Mesodermal cell (in vitro differentiated cells): Measurements from ENCODE around the gene TAF1B.
"Not testable (repeated sequence)": the region's sequence is repeated elsewhere in the genome, so short reads cannot be mapped to it uniquely, and the experiment has no call there.

Source experiments
- H3K27ac ChIP-seq: 2 replicates; pipeline ENCODE4 v1.7.0; 2013; ENCODE audit warnings: mild to moderate bottlenecking, low read depth, low read length, moderate library complexity; ENCODE audit not compliant: severe bottlenecking
- H3K36me3 ChIP-seq: 2 replicates; pipeline ENCODE4 v1.7.1; 2013; ENCODE audit warnings: mild to moderate bottlenecking, low read length, moderate library complexity; ENCODE audit not compliant: control insufficient read depth, insufficient read depth
- H3K4me1 ChIP-seq: one replicate; pipeline ENCODE4 v1.7.1; 2013; ENCODE audit warnings: mild to moderate bottlenecking, low read length; ENCODE audit not compliant: insufficient read depth, control insufficient read depth, poor library complexity, severe bottlenecking
- H3K4me3 ChIP-seq: 2 replicates; pipeline ENCODE4 v1.7.0; 2013; ENCODE audit warnings: low read length, control low read depth, mild to moderate bottlenecking; ENCODE audit not compliant: insufficient read depth, poor library complexity, severe bottlenecking; ENCODE audit errors: extremely low read depth
- H3K9me3 ChIP-seq: 2 replicates; pipeline ENCODE4 v1.7.1; 2013; ENCODE audit warnings: mild to moderate bottlenecking, low read length, moderate library complexity; ENCODE audit not compliant: control insufficient read depth
- WGBS, 2 experiments: methylation state at CpG; one replicate each; pipeline ENCODE4 v1.1.5; 2013; ENCODE audit warnings: missing lambda C conversion rate in 2 of 2; ENCODE audit not compliant: insufficient coverage in 2 of 2; 5-methylcytosine and 5-hydroxymethylcytosine counted together

The TAF1B gene

DNA sequence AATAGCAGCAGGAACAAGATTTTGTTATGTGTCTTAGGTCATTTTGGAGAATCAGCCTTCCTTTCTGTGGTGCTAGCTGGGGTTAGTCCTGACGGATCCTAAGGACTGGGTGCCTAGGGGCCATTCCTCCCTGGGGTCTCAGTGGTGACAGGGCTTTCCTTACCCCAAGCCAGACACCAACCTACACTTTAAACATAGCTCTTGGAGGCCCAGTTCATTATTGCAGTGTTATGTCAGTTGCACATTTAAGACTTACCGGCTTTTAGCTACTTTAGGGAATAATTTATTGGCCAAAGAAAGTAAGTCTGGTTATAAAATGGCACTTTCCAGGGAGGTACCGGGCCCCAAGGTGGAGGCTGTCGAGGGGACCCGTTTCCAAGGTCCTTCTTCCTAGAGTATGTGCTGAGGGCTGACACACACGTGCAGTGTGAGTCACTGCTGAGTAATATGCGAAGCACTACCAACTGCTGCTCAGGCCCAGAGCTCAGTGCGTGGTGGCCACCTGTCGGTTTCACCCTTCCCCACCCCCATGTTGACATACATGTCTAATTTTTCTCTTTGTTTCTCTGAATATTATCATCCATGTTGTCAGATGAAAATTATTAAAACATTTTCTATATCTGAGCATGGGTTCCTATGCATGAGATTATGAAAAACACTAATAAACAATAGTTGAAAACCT lies 71.3 kb downstream of the TAF1B start:
- WGBS, 2 experiments: 80 to 83% methylated on average over 5 to 8 of the region's 9 CpGs

DNA sequence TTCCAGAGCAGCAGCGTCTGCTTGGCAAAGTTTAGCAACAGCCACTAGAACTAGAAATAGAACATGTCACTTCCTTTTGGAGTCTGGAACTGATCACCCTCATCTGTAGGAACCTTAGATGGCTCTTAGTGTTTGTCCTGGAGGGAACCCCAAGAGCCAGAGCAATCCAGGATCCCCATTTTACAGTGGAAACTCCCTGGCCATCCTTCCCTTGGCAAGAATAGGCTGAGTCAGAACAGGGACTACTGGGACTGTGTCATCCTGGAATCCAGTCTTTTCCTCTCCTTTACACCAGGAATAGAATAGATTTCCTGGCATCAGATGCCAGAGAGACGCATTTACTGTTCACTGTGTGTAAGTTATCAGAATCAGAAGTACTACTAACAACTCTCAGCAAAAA lies 75.0 kb downstream of the TAF1B start:
- no peak overlapping the region for H3K4me3 ChIP-seq
- WGBS, 2 experiments: 90% methylated on average over 1 of the region's 2 CpGs; no CpG with 5 or more reads in 1 of the 2 experiments
- peaks cover 9% of the 10 kb centered on the region for H3K4me1 ChIP-seq
- H3K27ac ChIP-seq: no peak overlapping the region
- no peaks in the 10 kb centered on the region for H3K9me3 ChIP-seq
- H3K36me3 ChIP-seq: peaks cover 70% of the 10 kb centered on the region

More for the DNA sequence above, 71.3 kb downstream of the TAF1B start:
- Histone ChIP-seq H3K36me3 (peaks cover 62% of the 10 kb centered on the region), H3K9me3 (no peaks in the 10 kb centered on the region), H3K27ac (no peak overlapping the region), H3K4me3 (no peak overlapping the region), H3K4me1 (peaks cover 9% of the 10 kb centered on the region)

DNA sequence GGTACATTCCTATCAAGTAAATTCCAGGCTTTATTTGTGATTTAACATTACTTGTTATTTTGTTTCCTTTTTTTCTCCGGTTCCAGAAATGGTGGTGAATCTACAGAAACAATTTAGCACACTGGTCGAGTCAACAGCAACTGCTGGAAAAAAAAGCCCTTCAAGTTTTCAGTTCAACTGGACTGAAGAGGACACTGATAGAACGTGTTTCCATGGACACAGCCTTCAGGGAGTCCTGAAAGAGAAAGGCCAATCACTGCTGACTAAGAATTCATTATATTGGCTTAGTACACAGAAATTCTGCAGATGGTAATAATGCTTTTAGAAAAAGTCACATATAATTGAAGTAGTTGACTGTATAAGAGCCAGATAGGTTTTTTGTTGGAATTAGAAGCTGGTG lies 76.2 kb downstream of the TAF1B start:
- Histone ChIP-seq H3K4me1 (peaks cover 3% of the 10 kb centered on the region), H3K27ac (no peak overlapping the region), H3K4me3 (no peak overlapping the region), H3K36me3 (peaks cover 62% of the 10 kb centered on the region), H3K9me3 (no peaks in the 10 kb centered on the region)
- 78 to 100% methylated on average over 1 to 2 of the region's 3 CpGs for WGBS, 2 experiments

GRCh38 chr2:9927020-9927419 lies 83.7 kb downstream of the TAF1B start:
- peaks cover 44% of the 10 kb centered on the region for H3K36me3 ChIP-seq
- WGBS, 2 experiments: no CpG with 5 or more reads among the region's 2 CpGs

GRCh38 chr2:9937258-9937657 lies 94.0 kb downstream of the TAF1B start:
- Histone ChIP-seq H3K4me1 (peaks cover 11% of the 10 kb centered on the region), H3K4me3 (no peak overlapping the region), H3K36me3 (peaks cover 43% of the 10 kb centered on the region), H3K27ac (no peak overlapping the region), H3K9me3 (no peaks in the 10 kb centered on the region)
- WGBS, 2 experiments: 98 to 100% methylated on average over 3 to 4 of the region's 4 CpGs

More at GRCh38 chr2:9927020-9927419, 83.7 kb downstream of the TAF1B start:
- not testable (repeated sequence) for H3K9me3 ChIP-seq, H3K27ac ChIP-seq, H3K4me1 ChIP-seq, H3K4me3 ChIP-seq

GRCh38 chr2:9937968-9938367 lies 94.7 kb downstream of the TAF1B start:
- H3K4me1 ChIP-seq: peaks cover 11% of the 10 kb centered on the region
- no peak overlapping the region for H3K27ac ChIP-seq
- 83 to 87% methylated on average over 8 to 9 of the region's 9 CpGs for WGBS, 2 experiments
- H3K4me3 ChIP-seq: no peak overlapping the region
- H3K36me3 ChIP-seq: peaks cover 37% of the 10 kb centered on the region
- no peaks in the 10 kb centered on the region for H3K9me3 ChIP-seq

- 43 to 63% methylated on average over 1 to 4 of the region's 9 CpGs for WGBS, 2 experiments
- Histone ChIP-seq H3K36me3 (peaks cover 22% of the 10 kb centered on the region), H3K27ac (no peak overlapping the region), H3K4me3 (no peak overlapping the region), H3K9me3 (no peaks in the 10 kb centered on the region), H3K4me1 (peaks cover 11% of the 10 kb centered on the region)
These were observed 96.6 kb downstream of the TAF1B start for GRCh38 chr2:9939587-9940485.

DNA sequence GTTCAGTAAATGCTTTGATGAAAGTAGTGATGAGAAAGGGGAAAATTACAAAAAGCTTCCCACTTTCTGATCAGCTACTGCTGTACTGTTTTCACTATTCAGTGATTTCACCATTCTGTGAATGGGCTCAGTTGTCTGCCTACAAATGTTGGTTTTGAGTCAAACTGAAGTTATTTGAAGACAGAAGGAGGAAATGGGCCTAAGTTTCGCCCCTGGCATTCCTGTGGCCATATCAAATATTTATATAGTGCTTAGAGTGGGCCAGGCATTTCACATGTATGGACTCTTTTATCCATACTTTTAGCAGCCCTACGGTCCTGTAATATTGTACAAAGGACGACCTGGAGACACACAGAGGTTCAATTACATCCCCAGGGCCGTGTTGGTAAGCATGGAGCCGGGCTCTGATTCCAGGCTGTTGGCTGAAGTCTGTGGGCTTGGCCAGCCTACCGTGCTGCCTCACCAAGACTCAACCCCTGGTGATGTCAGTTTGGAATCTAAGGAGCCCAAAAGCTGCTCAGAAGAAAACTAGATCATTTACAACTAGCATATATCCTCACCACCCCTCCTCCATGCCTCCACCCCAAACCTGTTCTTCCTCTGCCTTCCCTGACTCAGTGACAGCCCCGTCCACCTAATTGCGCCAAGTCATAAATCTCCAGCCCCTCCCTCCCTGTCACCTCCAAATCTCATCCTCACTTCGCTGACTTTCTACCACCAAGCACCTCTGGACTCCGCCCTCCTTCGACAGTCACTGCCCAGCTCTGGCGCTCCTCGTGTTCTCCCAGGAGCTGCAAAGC lies 98.1 kb downstream of the TAF1B start:
- H3K27ac ChIP-seq: no peak overlapping the region
- 66 to 83% methylated on average over 7 to 10 of the region's 13 CpGs for WGBS, 2 experiments
- H3K4me3 ChIP-seq: no peak overlapping the region

DNA sequence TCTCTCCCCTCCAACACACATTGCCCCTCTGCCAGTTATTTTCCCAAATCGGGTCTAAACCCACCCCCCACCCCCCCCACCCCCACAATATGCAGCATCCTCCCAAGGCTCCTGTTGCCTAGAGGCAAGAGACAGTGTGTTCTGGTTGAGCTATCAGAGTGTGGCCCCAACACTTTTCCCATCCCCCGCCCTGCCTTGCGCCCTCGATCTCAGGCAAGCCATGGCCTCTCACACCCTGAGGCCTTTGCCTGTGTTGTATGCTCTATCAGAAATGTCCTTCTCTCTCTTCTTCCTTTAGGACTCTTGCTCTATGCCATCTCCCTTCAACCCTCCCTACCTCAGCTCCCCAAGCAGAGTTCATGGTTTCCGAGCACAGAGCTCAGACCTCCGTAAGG lies 98.7 kb downstream of the TAF1B start:
- Histone ChIP-seq H3K4me3 (no peak overlapping the region), H3K27ac (no peak overlapping the region), H3K9me3 (no peaks in the 10 kb centered on the region), H3K4me1 (peaks cover 11% of the 10 kb centered on the region), H3K36me3 (peaks cover 6% of the 10 kb centered on the region)
- WGBS, 2 experiments: 78 to 81% methylated on average over 5 of the region's 6 CpGs

More for the DNA sequence above, 98.1 kb downstream of the TAF1B start:
- Histone ChIP-seq H3K36me3 (peaks cover 10% of the 10 kb centered on the region), H3K4me1 (peaks cover 11% of the 10 kb centered on the region), H3K9me3 (no peaks in the 10 kb centered on the region)

- 81 to 83% methylated on average over 3 of the region's 3 CpGs for WGBS, 2 experiments
- Histone ChIP-seq H3K4me1 (peaks cover 13% of the 10 kb centered on the region), H3K36me3 (no peaks in the 10 kb centered on the region), H3K9me3 (no peaks in the 10 kb centered on the region), H3K4me3 (no peak overlapping the region), H3K27ac (no peak overlapping the region)
These were observed 101.1 kb downstream of the TAF1B start for GRCh38 chr2:9944330-9944758.
